ENCODE results near the gene YARS1. TPM values are rescaled to one million over a fixed set of nuclear protein-coding genes. Genes with fewer than 3 reads are reported as not detected.

Gene YARS1
- polyA plus RNA-seq, 1 donor from 2014 or later = 49.4 TPM

DNA sequence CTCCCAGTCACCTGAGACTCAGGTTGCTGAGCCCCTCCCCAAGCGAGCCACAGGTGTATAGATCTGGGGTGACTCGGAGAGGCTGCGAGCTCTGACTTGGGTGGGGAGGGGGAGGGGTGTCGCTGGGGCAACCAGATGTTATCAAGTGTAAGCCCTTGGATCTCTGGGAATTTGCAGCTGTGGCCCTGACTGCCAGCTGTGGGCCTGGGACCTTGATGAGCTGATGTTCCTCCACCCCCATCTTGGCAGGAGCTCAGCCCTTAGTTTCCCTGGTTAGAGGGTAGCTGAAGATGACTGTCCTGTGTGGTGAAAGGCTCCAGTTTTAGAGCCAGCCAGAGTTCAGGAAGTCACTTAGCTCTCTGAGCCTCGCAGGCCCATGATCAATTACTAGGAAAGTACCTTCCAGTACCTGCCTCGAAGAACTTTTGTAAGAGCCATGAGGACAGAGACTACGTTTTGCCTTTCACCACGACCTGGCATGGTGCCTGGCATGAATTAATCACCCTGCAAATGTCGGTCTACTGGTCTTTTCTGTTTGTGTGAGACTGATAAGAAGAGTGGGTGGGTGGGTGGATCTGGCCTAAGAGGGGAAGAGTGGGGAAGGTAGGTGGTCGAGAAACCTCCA lies 55.8 kb downstream of the YARS1 start:
- no peak overlapping the region for H3K27ac ChIP-seq (ENCODE audit: low read length)
- no peak overlapping the region for H3K4me3 ChIP-seq (ENCODE audit: low read length)
- peaks cover 15% of the 10 kb centered on the region for H3K79me2 ChIP-seq (replicated peaks; ENCODE audit: insufficient read depth, low read length)
- no peak overlapping the region for H3K4me2 ChIP-seq (ENCODE audit: low read length)
- no peaks in the 10 kb centered on the region for H3F3A ChIP-seq (ENCODE audit: insufficient read depth, low read length, poor library complexity, severe bottlenecking)
- no peaks in the 10 kb centered on the region for H3K36me3 ChIP-seq (ENCODE audit: insufficient read depth, low read length)
- H2AFZ ChIP-seq (ENCODE audit: low read depth, low read length) = no peak overlapping the region
- no peak for TF ChIP-seq RAD21 (conservative IDR thresholded peaks at IDR 0.05)
- no peak for TF ChIP-seq TAF1 (IDR thresholded peaks at IDR 0.05; ENCODE audit: low read depth)
- no peak for TF ChIP-seq EZH2 (IDR thresholded peaks at IDR 0.05; ENCODE audit: borderline replicate concordance, insufficient read depth, low read length, poor library complexity, severe bottlenecking)
- TF ChIP-seq, protein P1, sequence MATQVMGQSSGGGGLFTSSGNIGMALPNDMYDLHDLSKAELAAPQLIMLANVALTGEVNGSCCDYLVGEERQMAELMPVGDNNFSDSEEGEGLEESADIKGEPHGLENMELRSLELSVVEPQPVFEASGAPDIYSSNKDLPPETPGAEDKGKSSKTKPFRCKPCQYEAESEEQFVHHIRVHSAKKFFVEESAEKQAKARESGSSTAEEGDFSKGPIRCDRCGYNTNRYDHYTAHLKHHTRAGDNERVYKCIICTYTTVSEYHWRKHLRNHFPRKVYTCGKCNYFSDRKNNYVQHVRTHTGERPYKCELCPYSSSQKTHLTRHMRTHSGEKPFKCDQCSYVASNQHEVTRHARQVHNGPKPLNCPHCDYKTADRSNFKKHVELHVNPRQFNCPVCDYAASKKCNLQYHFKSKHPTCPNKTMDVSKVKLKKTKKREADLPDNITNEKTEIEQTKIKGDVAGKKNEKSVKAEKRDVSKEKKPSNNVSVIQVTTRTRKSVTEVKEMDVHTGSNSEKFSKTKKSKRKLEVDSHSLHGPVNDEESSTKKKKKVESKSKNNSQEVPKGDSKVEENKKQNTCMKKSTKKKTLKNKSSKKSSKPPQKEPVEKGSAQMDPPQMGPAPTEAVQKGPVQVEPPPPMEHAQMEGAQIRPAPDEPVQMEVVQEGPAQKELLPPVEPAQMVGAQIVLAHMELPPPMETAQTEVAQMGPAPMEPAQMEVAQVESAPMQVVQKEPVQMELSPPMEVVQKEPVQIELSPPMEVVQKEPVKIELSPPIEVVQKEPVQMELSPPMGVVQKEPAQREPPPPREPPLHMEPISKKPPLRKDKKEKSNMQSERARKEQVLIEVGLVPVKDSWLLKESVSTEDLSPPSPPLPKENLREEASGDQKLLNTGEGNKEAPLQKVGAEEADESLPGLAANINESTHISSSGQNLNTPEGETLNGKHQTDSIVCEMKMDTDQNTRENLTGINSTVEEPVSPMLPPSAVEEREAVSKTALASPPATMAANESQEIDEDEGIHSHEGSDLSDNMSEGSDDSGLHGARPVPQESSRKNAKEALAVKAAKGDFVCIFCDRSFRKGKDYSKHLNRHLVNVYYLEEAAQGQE (IDR thresholded peaks at IDR 0.05; ENCODE audit: borderline replicate concordance) = no peak
- TF ChIP-seq EP300 (conservative IDR thresholded peaks at IDR 0.05; ENCODE audit: poor library complexity, severe bottlenecking) = no peak
- no peak for TF ChIP-seq MXI1 (conservative IDR thresholded peaks at IDR 0.05; ENCODE audit: poor library complexity, severe bottlenecking)
- TF ChIP-seq SMC3 (conservative IDR thresholded peaks at IDR 0.05; ENCODE audit: poor library complexity) = no peak
- TF ChIP-seq POLR2AphosphoS5 (IDR thresholded peaks at IDR 0.05) = no peak
- no peak for TF ChIP-seq CTCF (IDR thresholded peaks at IDR 0.05; ENCODE audit: poor library complexity, severe bottlenecking)
- H3K9me2 ChIP-seq (ENCODE audit: insufficient read depth, low read length) = no peaks in the 10 kb centered on the region
- H3K9me3 ChIP-seq (ENCODE audit: low read length) = no peaks in the 10 kb centered on the region
- H3K9ac ChIP-seq (ENCODE audit: low read length) = no peak overlapping the region
- no peaks in the 10 kb centered on the region for H3K27me3 ChIP-seq (ENCODE audit: insufficient read depth, low read depth, low read length)
- H4K20me1 ChIP-seq (ENCODE audit: insufficient read depth) = no peaks in the 10 kb centered on the region

GRCh38 chr1:32759997-32760623 lies 57.0 kb downstream of the YARS1 start:
- no peaks in the 10 kb centered on the region for H3F3A ChIP-seq (ENCODE audit: insufficient read depth, low read length, poor library complexity, severe bottlenecking)
- no peak overlapping the region for H3K4me3 ChIP-seq (ENCODE audit: low read length)
- TF ChIP-seq TAF1 (IDR thresholded peaks at IDR 0.05; ENCODE audit: low read depth) (no peak), CTCF (IDR thresholded peaks at IDR 0.05; ENCODE audit: poor library complexity, severe bottlenecking) (no peak), RAD21 (conservative IDR thresholded peaks at IDR 0.05) (no peak), POLR2AphosphoS5 (IDR thresholded peaks at IDR 0.05) (no peak), MXI1 (conservative IDR thresholded peaks at IDR 0.05; ENCODE audit: poor library complexity, severe bottlenecking) (no peak), EP300 (conservative IDR thresholded peaks at IDR 0.05; ENCODE audit: poor library complexity, severe bottlenecking) (no peak), EZH2 (IDR thresholded peaks at IDR 0.05; ENCODE audit: borderline replicate concordance, insufficient read depth, low read length, poor library complexity, severe bottlenecking) (no peak), SMC3 (conservative IDR thresholded peaks at IDR 0.05; ENCODE audit: poor library complexity) (no peak)
- TF ChIP-seq, protein P1 (IDR thresholded peaks at IDR 0.05; ENCODE audit: borderline replicate concordance) = no peak
- H3K36me3 ChIP-seq (ENCODE audit: insufficient read depth, low read length) = no peaks in the 10 kb centered on the region
- no peak overlapping the region for H3K4me2 ChIP-seq (ENCODE audit: low read length)
- no peaks in the 10 kb centered on the region for H3K9me3 ChIP-seq (ENCODE audit: low read length)
- no peaks in the 10 kb centered on the region for H3K27me3 ChIP-seq (ENCODE audit: insufficient read depth, low read depth, low read length)
- H3K9me2 ChIP-seq (ENCODE audit: insufficient read depth, low read length) = no peaks in the 10 kb centered on the region
- no peak overlapping the region for H3K27ac ChIP-seq (ENCODE audit: low read length)
- no peak overlapping the region for H3K9ac ChIP-seq (ENCODE audit: low read length)
- peaks cover 7% of the 10 kb centered on the region for H3K79me2 ChIP-seq (replicated peaks; ENCODE audit: insufficient read depth, low read length)
- H4K20me1 ChIP-seq (ENCODE audit: insufficient read depth) = no peaks in the 10 kb centered on the region
- H2AFZ ChIP-seq (ENCODE audit: low read depth, low read length) = no peak overlapping the region

All from neural cell (in vitro differentiated cells).